ENCODE data around the gene ZNF606. TPM values are rescaled to one million over a fixed set of nuclear protein-coding genes. Genes with fewer than 3 reads are reported as not detected.

ZNF606 gene
- total RNA-seq, 2 donors from 2014 or later, result 11.7 to 21.4 TPM

DNA sequence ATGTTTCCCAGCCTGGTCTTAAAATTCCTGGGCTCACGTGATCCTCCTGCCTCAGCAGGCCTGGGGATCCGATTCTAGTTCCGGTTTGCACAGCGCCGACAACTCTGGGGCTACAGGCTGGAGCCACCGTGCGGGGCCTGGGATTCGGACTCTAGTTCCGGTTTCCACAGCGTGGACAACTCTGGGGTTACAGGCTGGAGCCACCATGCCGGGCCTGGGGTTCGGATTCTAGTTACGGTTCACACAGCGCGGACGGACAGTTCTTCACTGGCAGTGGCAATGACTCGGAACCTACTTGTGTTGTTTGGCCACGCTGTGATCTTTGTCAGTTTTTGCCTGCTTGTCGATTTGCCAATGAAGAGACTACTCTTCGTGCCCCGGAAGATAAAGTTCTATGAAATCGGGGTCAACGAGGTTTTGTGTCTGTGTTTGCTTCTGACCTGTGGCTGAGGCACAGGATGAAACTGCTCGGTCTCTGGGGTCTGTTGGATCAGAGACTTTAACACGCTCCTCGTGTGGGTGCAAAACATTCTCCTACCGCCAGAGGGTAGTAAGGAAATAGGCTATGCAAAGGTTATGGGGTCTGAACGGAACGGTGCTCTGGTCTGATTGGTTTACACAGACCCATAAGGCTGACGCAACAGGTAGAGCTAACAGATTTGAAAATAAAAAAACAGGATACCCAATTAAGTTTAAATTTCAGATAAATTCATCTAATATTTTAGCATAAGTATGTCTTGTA lies 19.1 kb upstream of the ZNF606 start:
- no peaks in the 10 kb centered on the region for H3K36me3 ChIP-seq (replicated peaks in 1 of 2; ENCODE audit: insufficient read depth in 1 of 2, low read depth in 2 of 2)
- no peak overlapping the region for H3K27ac ChIP-seq
- no peaks in the 10 kb centered on the region for H3K4me1 ChIP-seq
- peak; percentile 37 to 71 (median 58) for DNase-seq
- H3K27me3 ChIP-seq, result no peaks in the 10 kb centered on the region
- ATAC-seq, result peak; percentile 83
- peaks cover 0 to 15% (median 0%) of the 10 kb centered on the region in 3 donors for H3K9me3 ChIP-seq
- TF ChIP-seq POLR2A (IDR thresholded peaks at IDR 0.05), result no peak
- TF ChIP-seq, protein P1, sequence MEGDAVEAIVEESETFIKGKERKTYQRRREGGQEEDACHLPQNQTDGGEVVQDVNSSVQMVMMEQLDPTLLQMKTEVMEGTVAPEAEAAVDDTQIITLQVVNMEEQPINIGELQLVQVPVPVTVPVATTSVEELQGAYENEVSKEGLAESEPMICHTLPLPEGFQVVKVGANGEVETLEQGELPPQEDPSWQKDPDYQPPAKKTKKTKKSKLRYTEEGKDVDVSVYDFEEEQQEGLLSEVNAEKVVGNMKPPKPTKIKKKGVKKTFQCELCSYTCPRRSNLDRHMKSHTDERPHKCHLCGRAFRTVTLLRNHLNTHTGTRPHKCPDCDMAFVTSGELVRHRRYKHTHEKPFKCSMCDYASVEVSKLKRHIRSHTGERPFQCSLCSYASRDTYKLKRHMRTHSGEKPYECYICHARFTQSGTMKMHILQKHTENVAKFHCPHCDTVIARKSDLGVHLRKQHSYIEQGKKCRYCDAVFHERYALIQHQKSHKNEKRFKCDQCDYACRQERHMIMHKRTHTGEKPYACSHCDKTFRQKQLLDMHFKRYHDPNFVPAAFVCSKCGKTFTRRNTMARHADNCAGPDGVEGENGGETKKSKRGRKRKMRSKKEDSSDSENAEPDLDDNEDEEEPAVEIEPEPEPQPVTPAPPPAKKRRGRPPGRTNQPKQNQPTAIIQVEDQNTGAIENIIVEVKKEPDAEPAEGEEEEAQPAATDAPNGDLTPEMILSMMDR (IDR thresholded peaks at IDR 0.05), result peak; percentile 20 to 61 (median 55)
- no peak overlapping the region for H3K4me3 ChIP-seq
- WGBS, 2 donors, result 51 to 52% methylated on average over 28 to 30 of the region's 30 CpGs
- intact Hi-C loops (cut with DNase I), result no loop called here

DNA sequence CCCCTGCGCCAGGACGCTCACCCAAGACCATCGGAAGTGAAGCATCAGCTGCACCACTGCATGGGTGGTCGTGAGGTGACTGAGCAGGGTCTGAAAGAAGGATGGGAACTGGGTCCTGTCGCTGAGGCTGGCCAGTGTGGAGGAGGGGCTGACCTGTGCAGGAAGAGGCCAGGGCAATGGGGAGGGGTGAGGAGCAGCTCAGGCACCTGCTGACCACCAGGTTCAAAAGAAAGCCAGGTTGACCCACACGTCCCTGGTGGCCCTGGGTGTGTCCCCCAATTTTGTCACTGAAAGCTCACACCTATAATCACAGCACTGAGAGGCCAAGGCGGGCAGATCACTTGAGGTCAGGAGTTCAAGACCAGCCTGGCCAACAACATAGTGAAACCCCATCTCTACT lies 17.5 kb upstream of the ZNF606 start:
- H3K27me3 ChIP-seq, result no peaks in the 10 kb centered on the region
- H3K36me3 ChIP-seq (replicated peaks in 1 of 2; ENCODE audit: insufficient read depth in 1 of 2, low read depth in 2 of 2), result no peaks in the 10 kb centered on the region
- DNase-seq, result no peak
- WGBS, 2 donors, result 57 to 60% methylated on average over 1 to 7 of the region's 7 CpGs
- no peak overlapping the region for H3K27ac ChIP-seq
- no peaks in the 10 kb centered on the region for H3K4me1 ChIP-seq
- no peak overlapping the region for H3K4me3 ChIP-seq
- intact Hi-C loops (cut with DNase I), result no loop called here
- TF ChIP-seq POLR2A (IDR thresholded peaks at IDR 0.05), result no peak
- TF ChIP-seq, protein P1 (IDR thresholded peaks at IDR 0.05), result no peak
- ATAC-seq, result no peak
- H3K9me3 ChIP-seq, result peaks cover 0 to 15% (median 0%) of the 10 kb centered on the region in 3 donors

DNA sequence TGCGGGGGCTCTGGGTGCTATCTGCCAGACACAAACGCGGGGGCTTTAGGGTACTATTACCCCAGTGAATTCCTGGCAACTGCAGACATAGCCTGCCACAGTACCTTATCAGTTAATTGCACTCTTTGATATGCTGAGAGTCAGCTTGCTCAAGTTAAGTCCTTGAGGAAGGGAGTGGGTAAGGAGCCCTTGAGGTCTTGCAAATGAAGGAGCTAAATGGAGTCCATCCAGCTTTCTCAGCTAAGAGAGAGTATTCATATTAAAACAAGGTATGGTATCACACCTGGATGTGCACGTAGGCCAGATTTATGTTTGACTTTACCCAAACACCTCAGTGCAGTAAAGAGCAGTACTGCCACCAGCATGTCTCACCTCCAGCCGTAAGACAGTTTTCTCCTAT lies 11.5 kb upstream of the ZNF606 start:
- TF ChIP-seq, protein P1 (IDR thresholded peaks at IDR 0.05), result no peak
- TF ChIP-seq POLR2A (IDR thresholded peaks at IDR 0.05), result no peak
- H3K4me3 ChIP-seq, result no peak overlapping the region
- intact Hi-C loops (cut with DNase I), result no loop called here
- no peak overlapping the region for H3K27ac ChIP-seq
- 34% methylated on average over 5 of the region's 5 CpGs for WGBS, 2 donors
- peaks cover 3% of the 10 kb centered on the region for H3K4me1 ChIP-seq
- H3K27me3 ChIP-seq, result no peaks in the 10 kb centered on the region
- DNase-seq (no peak), ATAC-seq (no peak)
- no peaks in the 10 kb centered on the region for H3K36me3 ChIP-seq (replicated peaks in 1 of 2; ENCODE audit: insufficient read depth in 1 of 2, low read depth in 2 of 2)
- H3K9me3 ChIP-seq, result peaks cover 0 to 42% (median 0%) of the 10 kb centered on the region in 3 donors

DNA sequence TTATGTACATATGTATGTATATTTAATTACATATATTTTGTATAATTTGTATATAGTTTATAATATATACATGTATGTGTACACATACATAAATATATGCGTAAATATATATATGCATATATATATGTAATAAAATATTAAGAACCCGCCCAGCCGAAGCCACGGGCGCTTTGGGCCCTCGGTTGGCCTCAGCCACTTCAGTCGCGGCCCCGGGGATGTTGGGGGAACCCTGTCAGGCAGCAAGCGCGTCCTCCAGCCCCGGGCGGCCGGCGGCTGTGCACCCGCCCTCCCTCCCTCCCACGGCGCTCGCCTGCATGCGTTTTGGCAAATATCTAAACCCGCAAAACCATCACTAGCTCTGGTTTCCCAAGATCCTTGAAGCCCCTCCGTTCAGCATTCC lies 7.9 kb upstream of the ZNF606 start:
- H3K4me3 ChIP-seq, result no peak overlapping the region
- TF ChIP-seq, protein P1 (IDR thresholded peaks at IDR 0.05), result no peak
- no peak for TF ChIP-seq POLR2A (IDR thresholded peaks at IDR 0.05)
- H3K9me3 ChIP-seq, result peaks cover 0 to 69% (median 0%) of the 10 kb centered on the region in 3 donors
- H3K27ac ChIP-seq, result no peak overlapping the region
- no peaks in the 10 kb centered on the region for H3K27me3 ChIP-seq
- intact Hi-C loops (cut with DNase I), result no loop called here
- H3K4me1 ChIP-seq, result peaks cover 3% of the 10 kb centered on the region
- WGBS, 2 donors, result 50 to 83% methylated on average over 20 to 22 of the region's 22 CpGs
- ATAC-seq, result no peak
- no peaks in the 10 kb centered on the region for H3K36me3 ChIP-seq (replicated peaks in 1 of 2; ENCODE audit: insufficient read depth in 1 of 2, low read depth in 2 of 2)
- DNase-seq, result no peak
